Muscle of leg (tissue), 11 donors: Measurements from ENCODE around the gene DPCD. TPM values are rescaled to one million over a fixed set of nuclear protein-coding genes. Genes with fewer than 3 reads are reported as not detected.

Experiments used
- DNase-seq: peaks from one replicate; pipeline ENCODE4 v3.0.0; 2013
- H3K27ac ChIP-seq: one replicate; pipeline ENCODE4 v1.5.1; 2013; ENCODE audit warnings: mild to moderate bottlenecking, low read length, control low read depth
- H3K27me3 ChIP-seq: one replicate; pipeline ENCODE4 v1.6.1; 2013; ENCODE audit warnings: low read length; ENCODE audit not compliant: control insufficient read depth, insufficient read depth
- H3K36me3 ChIP-seq: one replicate; pipeline ENCODE4 v1.6.1; 2013; ENCODE audit warnings: low read length; ENCODE audit not compliant: control insufficient read depth, insufficient read depth
- H3K4me1 ChIP-seq: one replicate; pipeline ENCODE4 v1.6.1; 2013; ENCODE audit warnings: low read length; ENCODE audit not compliant: control insufficient read depth, insufficient read depth
- H3K4me3 ChIP-seq: one replicate; pipeline ENCODE4 v1.5.1; 2013; ENCODE audit warnings: low read length, control low read depth
- H3K9me3 ChIP-seq: replicated peaks from 2 replicates; pipeline ENCODE4 v1.6.1; 2013; ENCODE audit warnings: low read depth, low read length; ENCODE audit not compliant: control insufficient read depth
- WGBS: methylation state at CpG from one replicate; pipeline ENCODE4 v1.1.5; 2013; ENCODE audit warnings: missing lambda C conversion rate; ENCODE audit not compliant: insufficient coverage; 5-methylcytosine and 5-hydroxymethylcytosine counted together
- polyA plus RNA-seq, 8 donors: library from polyadenylated mRNA; unstranded; fragments of 120-200 nt; gene quantifications; one replicate each; pipeline versions ENCODE4 v1.2.1 to v1.2.3, GENCODE V29; 2013; ENCODE audit warnings: inconsistent platforms in 1 of 8, low replicate concordance in 1 of 8; ENCODE audit not compliant: insufficient read length in 8 of 8, insufficient read depth in 1 of 8
- total RNA-seq: library from RNA; stranded (reverse); fragments of 120-200 nt; gene quantifications from one replicate; pipeline ENCODE4 v1.2.4, GENCODE V29; 2013

Gene DPCD
- total and polyA plus RNA-seq, 9 donors = 15.4 to 23.8 (median 17.8) TPM

- Histone ChIP-seq H3K36me3 (peaks cover 75% of the 10 kb centered on the region), H3K27ac (no peak overlapping the region), H3K4me3 (no peak overlapping the region), H3K9me3 (no peaks in the 10 kb centered on the region), H3K27me3 (no peaks in the 10 kb centered on the region), H3K4me1 (no peaks in the 10 kb centered on the region)
- no peak for DNase-seq
- WGBS = no CpG with 5 or more reads among the region's 4 CpGs
Observed at GRCh38 chr10:101609481-101609880, 21.4 kb downstream of the DPCD start.

DNA sequence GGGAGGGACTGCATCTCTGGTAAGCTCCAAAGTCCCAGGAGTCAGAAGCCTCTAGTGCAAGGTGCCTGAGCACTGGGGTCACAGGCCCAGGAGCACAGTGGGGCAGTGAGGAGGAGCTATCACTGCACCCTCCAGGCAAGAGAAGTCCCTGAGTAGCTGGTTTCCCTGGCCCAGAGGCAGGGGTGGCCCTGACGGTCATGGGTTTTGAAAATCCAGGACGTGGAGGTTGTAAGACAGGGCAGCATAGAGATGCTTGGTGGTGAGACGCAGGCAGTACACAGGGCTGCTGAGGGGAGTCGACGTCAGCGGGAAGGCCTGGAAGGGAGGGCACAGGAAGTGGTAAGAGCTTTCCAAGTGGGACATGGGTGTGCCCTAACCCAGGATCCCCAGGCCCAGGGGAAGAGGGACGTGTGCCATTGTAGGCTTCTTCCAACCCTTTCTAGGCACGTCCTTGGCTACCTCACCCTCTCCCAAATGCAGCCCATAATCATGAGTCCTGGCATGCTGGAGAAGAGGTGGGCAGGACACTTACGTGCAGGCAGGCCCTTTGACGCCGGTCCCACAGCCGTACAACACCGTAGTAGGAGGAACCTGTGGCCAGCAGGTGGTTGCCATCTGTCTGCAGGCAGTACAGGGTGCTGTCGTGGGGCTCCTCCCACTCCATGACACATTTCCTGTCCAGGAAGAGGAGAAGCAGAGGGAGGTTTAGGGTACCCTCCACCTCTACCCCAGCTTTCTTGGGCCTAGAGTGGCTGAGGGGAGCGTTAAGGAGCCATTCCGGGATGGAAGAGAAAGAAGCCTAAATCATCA is 23.2 kb downstream of the DPCD start:
- Histone ChIP-seq H3K36me3 (peaks cover 68% of the 10 kb centered on the region), H3K4me3 (no peak overlapping the region), H3K27me3 (no peaks in the 10 kb centered on the region), H3K4me1 (no peaks in the 10 kb centered on the region), H3K27ac (no peak overlapping the region), H3K9me3 (no peaks in the 10 kb centered on the region)
- WGBS = 69% methylated on average over 10 of the region's 16 CpGs
- DNase-seq = no peak

GRCh38 chr10:101612086-101612485 is 24.0 kb downstream of the DPCD start:
- Histone ChIP-seq H3K4me3 (no peak overlapping the region), H3K9me3 (no peaks in the 10 kb centered on the region), H3K27ac (no peak overlapping the region), H3K27me3 (no peaks in the 10 kb centered on the region), H3K4me1 (no peaks in the 10 kb centered on the region), H3K36me3 (peaks cover 72% of the 10 kb centered on the region)
- no peak for DNase-seq
- 58% methylated on average over 2 of the region's 6 CpGs for WGBS

DNA sequence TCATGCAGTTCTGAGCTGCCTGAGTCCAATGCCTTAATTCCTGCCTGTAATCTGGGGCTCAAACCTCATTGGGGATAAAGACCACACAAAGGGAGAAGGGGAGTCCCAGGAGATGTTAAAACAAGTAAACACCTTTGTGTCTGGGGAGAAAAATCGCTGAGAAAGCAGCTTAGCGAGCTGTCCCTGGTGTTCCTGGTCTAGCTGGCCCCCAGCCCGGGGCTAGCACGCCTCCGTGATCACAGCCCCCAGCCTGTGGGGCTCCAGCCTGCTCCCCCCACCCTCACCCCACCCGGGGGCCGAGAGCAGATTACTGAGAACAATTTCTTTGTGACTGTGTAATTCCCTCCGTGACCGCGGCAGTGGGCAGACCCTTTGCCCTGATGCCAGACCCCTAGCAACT is 24.8 kb downstream of the DPCD start:
- WGBS = 47% methylated on average over 2 of the region's 10 CpGs
- Histone ChIP-seq H3K4me3 (no peak overlapping the region), H3K36me3 (peaks cover 69% of the 10 kb centered on the region), H3K27me3 (no peaks in the 10 kb centered on the region), H3K4me1 (no peaks in the 10 kb centered on the region), H3K9me3 (no peaks in the 10 kb centered on the region), H3K27ac (no peak overlapping the region)
- DNase-seq = no peak

DNA sequence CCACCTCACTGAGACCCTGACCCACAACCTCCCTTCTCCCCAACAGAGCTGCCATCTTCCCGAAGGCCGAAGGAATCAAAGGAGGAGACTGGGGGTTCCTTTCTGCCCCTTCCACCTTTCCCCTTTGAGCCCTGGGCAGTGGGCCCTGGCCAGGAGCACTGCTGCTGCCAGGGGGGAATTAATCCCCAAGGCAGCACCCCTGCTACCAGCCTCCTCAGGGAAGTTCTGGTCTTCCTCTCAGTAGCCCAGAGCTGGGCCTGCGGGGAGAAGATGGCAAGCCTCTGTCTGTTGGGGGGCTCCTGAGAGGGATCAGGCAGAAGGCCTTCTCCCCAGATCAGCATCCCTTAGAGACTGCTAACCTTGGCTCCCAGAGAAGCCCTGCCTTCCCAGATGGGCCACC is 25.5 kb downstream of the DPCD start:
- Histone ChIP-seq H3K9me3 (no peaks in the 10 kb centered on the region), H3K4me1 (no peaks in the 10 kb centered on the region), H3K27ac (no peak overlapping the region), H3K4me3 (no peak overlapping the region), H3K27me3 (no peaks in the 10 kb centered on the region), H3K36me3 (peaks cover 69% of the 10 kb centered on the region)
- WGBS = 92% methylated on average over 2 of the region's 3 CpGs
- no peak for DNase-seq

DNA sequence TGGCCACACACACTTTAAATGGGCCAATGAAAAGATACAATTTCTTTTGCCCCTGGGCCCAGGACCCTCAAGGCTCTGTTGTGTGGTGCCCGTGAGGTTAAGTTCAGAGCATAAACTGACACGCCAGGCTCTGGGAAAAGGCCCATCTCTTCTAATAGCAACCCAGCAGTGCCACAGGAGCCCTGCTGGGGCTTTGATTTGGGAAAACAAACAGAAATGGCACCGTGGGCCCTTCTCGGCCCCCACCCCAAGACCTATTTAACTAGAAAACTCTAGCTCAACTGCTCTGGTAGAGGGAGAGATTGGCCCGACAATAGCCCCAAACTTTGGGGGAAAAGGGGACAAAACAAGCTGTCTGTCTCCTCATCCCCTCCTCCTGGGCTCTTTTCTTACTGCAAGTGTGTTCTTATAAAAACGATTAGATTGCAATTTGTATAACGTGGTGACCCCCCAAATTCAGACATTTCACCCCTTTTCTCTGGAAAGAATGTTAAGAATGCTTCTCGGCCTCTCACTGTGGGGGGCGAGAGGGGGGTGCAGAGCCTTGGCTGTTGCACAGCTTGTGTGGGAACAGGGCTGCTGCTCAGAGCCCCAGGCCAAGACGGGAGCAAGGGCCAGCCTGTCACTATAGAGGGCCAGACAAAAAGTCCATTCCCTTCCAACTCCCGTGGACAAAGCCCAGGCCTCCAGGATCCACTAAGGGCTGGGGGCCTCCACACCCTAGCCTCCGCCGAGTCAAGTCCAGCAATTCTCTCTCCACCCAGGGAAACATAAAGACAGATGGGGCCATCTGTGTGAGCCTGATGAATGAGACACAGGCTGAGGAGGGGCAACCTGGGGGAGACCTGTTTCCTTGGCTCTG is 26.8 kb downstream of the DPCD start:
- H3K4me1 ChIP-seq = no peaks in the 10 kb centered on the region
- H3K27ac ChIP-seq = no peak overlapping the region
- WGBS = 92% methylated on average over 2 of the region's 13 CpGs
- peaks cover 64% of the 10 kb centered on the region for H3K36me3 ChIP-seq
- H3K27me3 ChIP-seq = no peaks in the 10 kb centered on the region
- no peaks in the 10 kb centered on the region for H3K9me3 ChIP-seq
- no peak overlapping the region for H3K4me3 ChIP-seq
- no peak for DNase-seq

DNA sequence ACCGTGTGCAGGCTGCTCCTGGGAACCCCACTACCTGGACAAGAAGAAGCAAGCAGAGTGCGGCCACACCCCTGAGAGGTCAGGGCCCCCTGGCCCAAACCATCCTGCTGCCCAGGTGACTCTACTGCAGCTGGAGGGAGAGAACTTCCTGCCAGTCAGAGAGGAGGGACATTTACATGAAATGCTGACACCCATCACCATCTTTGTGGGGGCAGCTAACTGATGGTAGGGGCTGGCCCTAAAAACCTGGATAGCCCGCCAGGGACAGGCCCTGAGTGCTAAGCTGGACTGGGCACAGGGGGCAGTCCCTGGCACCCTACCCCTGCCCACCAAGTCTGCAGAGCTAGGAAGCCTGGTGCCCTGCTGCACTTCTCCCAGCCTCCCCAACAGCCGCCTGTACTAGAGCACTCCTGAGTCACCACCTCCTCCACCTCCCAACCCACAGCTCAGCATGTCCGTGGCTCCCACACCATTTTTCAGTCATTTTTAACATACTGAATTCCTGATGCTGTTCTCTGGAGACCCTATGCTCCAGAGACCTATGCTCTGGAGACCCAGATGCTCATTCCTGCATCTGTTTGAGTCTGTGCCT is 27.5 kb downstream of the DPCD start:
- H3K4me3 ChIP-seq = no peak overlapping the region
- DNase-seq = no peak
- H3K4me1 ChIP-seq = no peaks in the 10 kb centered on the region
- H3K27me3 ChIP-seq = no peaks in the 10 kb centered on the region
- no peaks in the 10 kb centered on the region for H3K9me3 ChIP-seq
- H3K27ac ChIP-seq = no peak overlapping the region
- H3K36me3 ChIP-seq = peaks cover 65% of the 10 kb centered on the region
- 71% methylated on average over 4 of the region's 5 CpGs for WGBS

DNA sequence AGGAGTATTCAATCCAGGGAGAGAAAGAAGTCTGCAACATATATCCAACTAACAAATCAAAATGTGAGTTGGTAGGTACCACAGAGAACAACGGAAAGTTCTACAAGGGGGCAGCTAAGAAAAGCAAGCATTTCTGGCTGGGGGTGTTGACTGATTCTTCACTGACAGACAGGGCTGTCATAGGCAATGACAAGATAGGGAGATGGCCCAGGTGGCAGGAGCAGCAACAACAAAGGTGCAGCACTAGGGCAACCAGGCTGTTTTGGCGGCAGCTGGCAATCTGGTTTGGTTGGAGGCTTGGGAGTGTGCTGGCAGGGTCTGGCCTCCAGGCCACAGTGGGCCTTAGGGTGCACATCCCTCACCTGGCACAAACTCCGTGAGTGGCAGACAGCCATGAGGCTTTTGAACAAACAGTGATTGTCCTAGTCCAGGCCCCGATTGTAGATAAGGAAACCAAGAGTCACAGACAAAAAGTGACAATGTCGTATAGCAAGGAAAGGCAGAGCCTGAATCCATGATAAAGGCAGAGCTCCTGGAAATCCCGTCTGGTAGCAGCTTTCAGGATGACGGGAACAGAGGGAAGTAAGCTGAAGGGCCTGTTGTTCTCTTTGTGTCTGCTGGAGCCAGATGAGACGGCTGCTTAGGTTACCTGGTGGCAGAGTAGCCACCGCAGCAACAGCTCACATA is 28.4 kb downstream of the DPCD start:
- WGBS = 75% methylated on average over 8 of the region's 9 CpGs
- Histone ChIP-seq H3K4me3 (no peak overlapping the region), H3K9me3 (no peaks in the 10 kb centered on the region), H3K27ac (no peak overlapping the region), H3K27me3 (no peaks in the 10 kb centered on the region), H3K36me3 (peaks cover 59% of the 10 kb centered on the region), H3K4me1 (no peaks in the 10 kb centered on the region)
- no peak for DNase-seq

- Histone ChIP-seq H3K36me3 (peaks cover 57% of the 10 kb centered on the region), H3K4me1 (no peaks in the 10 kb centered on the region), H3K27ac (no peak overlapping the region), H3K27me3 (no peaks in the 10 kb centered on the region), H3K4me3 (no peak overlapping the region), H3K9me3 (no peaks in the 10 kb centered on the region)
- 60% methylated on average over 4 of the region's 8 CpGs for WGBS
- DNase-seq = no peak
Observed at GRCh38 chr10:101617102-101617823, 29.1 kb downstream of the DPCD start.
